SK-N-MC (cell line): ENCODE results near the gene IER3.

Source experiments
- EZH2 ChIP-seq: fragments of 200-600 bp; sonication (generic); IDR thresholded peaks from one replicate; pipeline ENCODE4 v1.6.1; 2017; ENCODE audit warnings: antibody characterized with exemption
- POLR2AphosphoS5 ChIP-seq: IDR thresholded peaks from 2 replicates; pipeline ENCODE4 v1.6.1; 2012; ENCODE audit warnings: mild to moderate bottlenecking, low read depth, low read length, borderline replicate concordance

GRCh38 chr6:30722280-30723112 is 21.9 kb downstream of the IER3 start:
- no peak for TF ChIP-seq POLR2AphosphoS5
- no peak for TF ChIP-seq EZH2
